Measurements from ENCODE around the gene HLA-B. TPM values are rescaled to one million over a fixed set of nuclear protein-coding genes. Genes with fewer than 3 reads are reported as not detected.
"Not testable (repeated sequence)": the region's sequence is repeated elsewhere in the genome, so short reads cannot be mapped to it uniquely, and the experiment has no call there.

HLA-B gene
- 1,000 to 10,000 TPM; 3,795 to 6,657 (median 6,196) TPM for polyA plus RNA-seq (ENCODE audit: low read depth in 6 of 6)

- H3K4me1 Mint-ChIP-seq = peaks cover 55 to 65% (median 63%) of the 10 kb centered on the region in 3 donors
- H3K27me3 Mint-ChIP-seq = peaks cover 0 to 6% (median 3%) of the 10 kb centered on the region in 3 donors
- peak within 1 kb of the TSS; percentile 99 to 100 (median 100) for H3K27ac Mint-ChIP-seq
- H3K4me3 Mint-ChIP-seq = peak within 1 kb of the TSS; percentile 91 to 99 (median 98)
- H3K36me3 Mint-ChIP-seq = peaks cover 20 to 45% of the 10 kb centered on the region in 2 donors
- peaks cover 0 to 10% (median 3%) of the 10 kb centered on the region in 7 donors for H3K9me3 Mint-ChIP-seq
- peak; percentile 84 for DNase-seq
- peak; percentile 76 to 82 for ATAC-seq (ENCODE audit: low read depth in 2 of 2)
Measured at GRCh38 chr6:31356946-31357466, at the start of gene HLA-B. Gene HLA-B, minus strand, starts transcription at chr6:31357179. Its CDS starts 21 bp downstream, at chr6:31357158.

- DNase-seq (no peak), ATAC-seq (ENCODE audit: low read depth in 2 of 2) (no peak)
- no peaks in the 10 kb centered on the region for H3K9me3 Mint-ChIP-seq
- peak overlapping the region in 3 of 8 donors; percentile 10 to 74 (median 31) for H3K4me3 Mint-ChIP-seq
- no peak overlapping the region for H3K27ac Mint-ChIP-seq
- peaks cover 70 to 83% (median 81%) of the 10 kb centered on the region in 3 donors for H3K4me1 Mint-ChIP-seq
- H3K36me3 Mint-ChIP-seq = no peaks in the 10 kb centered on the region
- no peaks in the 10 kb centered on the region for H3K27me3 Mint-ChIP-seq
Measured at GRCh38 chr6:31405996-31406395, 49.0 kb upstream of the HLA-B start.

- H3K4me3 Mint-ChIP-seq = peak overlapping the region; percentile 79 to 99 (median 89)
- ATAC-seq (ENCODE audit: low read depth in 2 of 2) = not testable (repeated sequence)
Measured at GRCh38 chr6:31404061-31404364, 47.0 kb upstream of the HLA-B start.

GRCh38 chr6:31403283-31404060 lies 46.5 kb upstream of the HLA-B start, which contains the start of gene MICA:
Gene MICA, plus strand, starts transcription at chr6:31403595. Its CDS starts 38 bp downstream, at chr6:31403633.
- Mint-ChIP-seq H3K36me3 (no peaks in the 10 kb centered on the region), H3K9me3 (no peaks in the 10 kb centered on the region), H3K4me1 (peaks cover 68 to 86% (median 77%) of the 10 kb centered on the region in 3 donors), H3K27ac (peak within 1 kb of the TSS; percentile 44 to 93 (median 81)), H3K4me3 (peak within 1 kb of the TSS; percentile 79 to 99 (median 89)), H3K27me3 (no peaks in the 10 kb centered on the region)
- peak; percentile 27 to 45 for ATAC-seq (ENCODE audit: low read depth in 2 of 2)
- DNase-seq = peak; percentile 64

More at GRCh38 chr6:31404061-31404364, 47.0 kb upstream of the HLA-B start:
- not testable (repeated sequence) for H3K36me3 Mint-ChIP-seq, H3K27me3 Mint-ChIP-seq, DNase-seq, H3K9me3 Mint-ChIP-seq
- H3K4me1 Mint-ChIP-seq = peaks cover 66 to 82% (median 75%) of the 10 kb centered on the region in 3 donors
- peak overlapping the region in 4 of 6 donors; percentile 10 to 93 (median 71) for H3K27ac Mint-ChIP-seq

- DNase-seq (peak; percentile 58), ATAC-seq (ENCODE audit: low read depth in 2 of 2) (peak; percentile 52 to 54)
- Mint-ChIP-seq H3K4me3 (peak overlapping the region; percentile 79 to 99 (median 89)), H3K9me3 (no peaks in the 10 kb centered on the region), H3K27me3 (no peaks in the 10 kb centered on the region), H3K4me1 (peaks cover 65 to 82% (median 71%) of the 10 kb centered on the region in 3 donors), H3K27ac (peak overlapping the region; percentile 44 to 90 (median 76)), H3K36me3 (no peaks in the 10 kb centered on the region)
Measured at GRCh38 chr6:31402324-31403282, 45.6 kb upstream of the HLA-B start.

- no peak for DNase-seq
- peak overlapping the region in 5 of 6 donors; percentile 55 to 99 (median 97) for H3K27ac Mint-ChIP-seq
- H3K9me3 Mint-ChIP-seq = no peaks in the 10 kb centered on the region
- peak overlapping the region; percentile 79 to 99 (median 89) for H3K4me3 Mint-ChIP-seq
- no peaks in the 10 kb centered on the region for H3K36me3 Mint-ChIP-seq
- no peak for ATAC-seq (ENCODE audit: low read depth in 2 of 2)
- no peaks in the 10 kb centered on the region for H3K27me3 Mint-ChIP-seq
- peaks cover 62 to 77% (median 64%) of the 10 kb centered on the region in 3 donors for H3K4me1 Mint-ChIP-seq
Measured at GRCh38 chr6:31401403-31401802, 44.4 kb upstream of the HLA-B start.

GRCh38 chr6:31400467-31401289 lies 43.7 kb upstream of the HLA-B start:
- Mint-ChIP-seq H3K36me3 (no peaks in the 10 kb centered on the region), H3K27ac (peak overlapping the region; percentile 65 to 99 (median 97)), H3K9me3 (no peaks in the 10 kb centered on the region), H3K4me3 (peak overlapping the region; percentile 79 to 99 (median 89)), H3K4me1 (peaks cover 57 to 70% (median 57%) of the 10 kb centered on the region in 3 donors), H3K27me3 (no peaks in the 10 kb centered on the region)
- DNase-seq (peak; percentile 69), ATAC-seq (ENCODE audit: low read depth in 2 of 2) (peak; percentile 76)

GRCh38 chr6:31399589-31400466 lies 42.8 kb upstream of the HLA-B start:
- Mint-ChIP-seq H3K4me1 (peaks cover 52 to 67% (median 56%) of the 10 kb centered on the region in 3 donors), H3K9me3 (no peaks in the 10 kb centered on the region)

GRCh38 chr6:31397901-31398525 lies 41.0 kb upstream of the HLA-B start:
- Mint-ChIP-seq H3K36me3 (peaks cover 0 to 7% of the 10 kb centered on the region in 2 donors), H3K4me3 (peak overlapping the region in 3 of 8 donors; percentile 15 to 99 (median 79)), H3K9me3 (no peaks in the 10 kb centered on the region), H3K27ac (peak overlapping the region in 1 of 6 donors; percentile 30), H3K4me1 (peaks cover 37 to 49% (median 47%) of the 10 kb centered on the region in 3 donors), H3K27me3 (no peaks in the 10 kb centered on the region)
- no peak for ATAC-seq (ENCODE audit: low read depth in 2 of 2)
- DNase-seq = no peak

More at GRCh38 chr6:31399589-31400466, 42.8 kb upstream of the HLA-B start:
- Mint-ChIP-seq H3K27me3 (no peaks in the 10 kb centered on the region), H3K27ac (peak overlapping the region; percentile 65 to 99 (median 97)), H3K36me3 (no peaks in the 10 kb centered on the region), H3K4me3 (peak overlapping the region; percentile 79 to 99 (median 89))
- ATAC-seq (ENCODE audit: low read depth in 2 of 2) (peak; percentile 28 to 29), DNase-seq (peak; percentile 51)

GRCh38 chr6:31397153-31397499 lies 40.1 kb upstream of the HLA-B start:
- H3K9me3 Mint-ChIP-seq; DNase-seq; H3K27me3 Mint-ChIP-seq; ATAC-seq (ENCODE audit: low read depth in 2 of 2); H3K36me3 Mint-ChIP-seq: not testable (repeated sequence)
- Mint-ChIP-seq H3K27ac (peak overlapping the region in 2 of 6 donors; percentile 51 to 71), H3K4me1 (peaks cover 28 to 40% (median 39%) of the 10 kb centered on the region in 3 donors), H3K4me3 (peak overlapping the region in 5 of 8 donors; percentile 12 to 77 (median 73))

All from naive B cell (primary cell).